T-helper 22 cell (primary cell): Measurements from ENCODE around the gene SH3BP5.

Experiments
- DNase-seq: peaks from one replicate; pipeline ENCODE4 v3.0.0-alpha.2; 2020; ENCODE audit warnings: low read depth

Gene SH3BP5

DNA sequence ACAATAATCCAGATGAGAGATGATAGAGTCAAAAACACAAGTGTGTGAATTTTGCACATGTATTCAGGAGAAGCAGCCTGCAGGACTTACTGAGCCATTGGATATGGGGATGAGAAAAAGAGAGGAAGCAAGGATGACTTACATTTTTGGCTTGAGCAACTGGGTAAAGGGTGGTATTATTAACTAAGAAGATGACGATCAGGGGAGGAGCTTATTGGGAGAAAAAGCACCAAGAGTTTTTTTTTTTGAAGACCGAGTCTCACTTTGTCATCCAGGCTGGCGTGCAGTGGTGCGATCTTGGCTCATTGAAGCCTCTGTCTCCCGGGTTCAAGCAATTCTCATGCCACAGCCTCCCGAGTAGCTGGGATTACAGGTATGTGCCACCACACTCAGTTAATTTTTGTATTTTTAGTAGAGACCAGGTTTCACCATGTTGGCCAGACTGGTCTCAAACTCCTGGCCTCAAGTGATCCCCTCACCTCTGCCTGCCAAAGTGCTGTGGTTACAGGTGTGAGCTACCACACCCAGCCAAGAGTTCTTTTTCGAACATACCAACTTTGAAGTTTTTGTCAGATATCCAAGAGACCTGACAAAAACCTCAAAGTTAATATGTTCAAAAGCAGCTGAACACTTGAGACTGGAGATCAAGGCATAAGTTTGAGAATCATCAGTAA, 14.8 kb upstream of the SH3BP5 start:
- DNase-seq = no peak

GRCh38 chr3:15346516-15346915, 14.1 kb upstream of the SH3BP5 start:
- DNase-seq = no peak

DNA sequence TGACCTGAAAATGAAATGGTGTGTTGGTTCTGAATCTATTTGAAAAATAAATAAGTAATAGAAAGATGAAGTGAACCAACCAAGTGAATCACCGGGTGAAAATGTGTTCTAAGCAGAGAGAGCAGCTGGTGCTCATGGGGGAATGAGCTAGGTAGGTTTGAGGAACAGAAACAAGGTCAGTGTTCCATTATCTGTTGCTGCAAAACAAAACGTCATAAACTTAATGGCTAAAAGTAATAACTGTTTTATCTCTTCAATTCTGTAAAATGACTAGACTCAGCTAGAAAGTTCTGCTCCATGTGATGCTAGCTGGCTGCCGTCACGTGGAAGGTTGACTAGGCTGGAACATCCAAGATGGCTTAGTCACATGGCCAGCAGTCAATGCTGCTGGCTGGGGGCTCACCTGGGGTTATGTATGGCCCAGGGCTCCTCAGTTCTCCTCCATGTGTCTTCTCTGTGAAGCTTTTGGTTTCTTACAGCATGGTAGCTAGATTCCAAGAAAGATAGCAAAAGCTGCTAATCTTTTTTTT, 13.3 kb upstream of the SH3BP5 start:
- DNase-seq = no peak

GRCh38 chr3:15345066-15345607, 12.8 kb upstream of the SH3BP5 start:
- DNase-seq = no peak

- DNase-seq = no peak
Measured at GRCh38 chr3:15342945-15343344, 10.6 kb upstream of the SH3BP5 start.

GRCh38 chr3:15342246-15342645, 9.9 kb upstream of the SH3BP5 start:
- DNase-seq = no peak

GRCh38 chr3:15341030-15341726, 8.8 kb upstream of the SH3BP5 start:
- DNase-seq = no peak

- no peak for DNase-seq
Measured at GRCh38 chr3:15339786-15340215, 7.4 kb upstream of the SH3BP5 start.

- no peak for DNase-seq
Measured at GRCh38 chr3:15339001-15339400, 6.6 kb upstream of the SH3BP5 start.

DNA sequence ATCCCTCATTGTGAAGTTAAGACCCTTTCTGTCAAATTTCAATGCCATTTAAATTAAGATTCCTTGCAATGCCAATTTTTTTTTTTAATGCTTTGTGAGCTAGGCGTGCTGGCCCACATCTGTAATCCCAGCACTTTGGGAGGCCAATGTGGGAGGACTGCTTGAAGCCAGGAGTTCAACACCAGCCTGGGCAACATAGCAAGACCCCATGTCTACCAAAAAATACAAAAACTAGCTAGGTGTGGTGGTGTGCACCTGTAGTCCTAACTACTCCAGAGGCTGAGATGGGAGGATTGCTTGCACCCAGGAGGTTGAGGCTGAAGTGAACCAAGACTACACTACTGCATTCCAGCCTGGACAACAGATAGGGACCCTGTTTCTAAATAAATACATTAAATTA, 5.6 kb upstream of the SH3BP5 start:
- no peak for DNase-seq

- no peak for DNase-seq
Measured at GRCh38 chr3:15336057-15336456, 3.7 kb upstream of the SH3BP5 start.

DNA sequence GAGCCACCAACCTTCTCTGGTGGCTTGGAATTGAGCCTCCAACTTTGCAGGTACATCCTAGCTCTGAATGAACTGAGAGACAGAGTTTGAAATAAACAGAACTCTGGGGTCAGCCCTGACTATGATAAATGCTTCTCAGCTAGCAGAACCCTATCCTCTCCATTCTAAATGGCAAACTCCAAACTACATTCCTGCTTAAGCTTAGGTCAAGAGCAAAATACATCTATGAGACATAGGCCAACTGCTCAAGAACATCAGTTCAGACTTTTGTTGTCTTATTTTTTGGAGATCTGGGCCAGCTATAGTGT, 1.5 kb upstream of the SH3BP5 start:
- DNase-seq = no peak

GRCh38 chr3:15333099-15333955, 941 bp upstream of the SH3BP5 start:
- DNase-seq = no peak

- no peak for DNase-seq
Measured at GRCh38 chr3:15331606-15332404, 581 bp downstream of the SH3BP5 start.

DNA sequence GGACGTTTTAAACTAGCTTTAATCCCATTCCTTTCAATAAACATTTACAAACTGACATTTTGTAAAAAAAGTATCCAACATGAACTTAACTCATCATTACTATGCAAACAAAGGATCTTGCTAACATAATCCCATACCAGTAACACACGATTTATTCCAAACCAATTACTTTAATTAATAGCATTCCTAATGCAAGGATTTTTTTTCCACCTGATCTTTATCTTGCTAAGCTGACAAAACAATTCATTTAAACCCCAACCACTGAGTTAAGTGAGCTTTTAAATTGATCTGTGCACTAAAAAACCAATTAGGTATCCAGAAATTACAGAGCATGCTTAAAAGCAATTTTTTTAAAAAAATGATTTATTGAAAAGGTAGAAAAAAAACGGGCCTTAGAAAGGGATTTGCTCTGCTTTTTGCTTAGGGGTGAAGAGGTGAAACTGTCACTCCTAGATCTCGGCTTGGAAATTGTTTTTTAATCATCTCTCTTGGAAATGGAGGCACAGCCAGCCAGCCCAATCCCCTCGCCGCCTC, 1.2 kb downstream of the SH3BP5 start:
- DNase-seq = no peak

DNA sequence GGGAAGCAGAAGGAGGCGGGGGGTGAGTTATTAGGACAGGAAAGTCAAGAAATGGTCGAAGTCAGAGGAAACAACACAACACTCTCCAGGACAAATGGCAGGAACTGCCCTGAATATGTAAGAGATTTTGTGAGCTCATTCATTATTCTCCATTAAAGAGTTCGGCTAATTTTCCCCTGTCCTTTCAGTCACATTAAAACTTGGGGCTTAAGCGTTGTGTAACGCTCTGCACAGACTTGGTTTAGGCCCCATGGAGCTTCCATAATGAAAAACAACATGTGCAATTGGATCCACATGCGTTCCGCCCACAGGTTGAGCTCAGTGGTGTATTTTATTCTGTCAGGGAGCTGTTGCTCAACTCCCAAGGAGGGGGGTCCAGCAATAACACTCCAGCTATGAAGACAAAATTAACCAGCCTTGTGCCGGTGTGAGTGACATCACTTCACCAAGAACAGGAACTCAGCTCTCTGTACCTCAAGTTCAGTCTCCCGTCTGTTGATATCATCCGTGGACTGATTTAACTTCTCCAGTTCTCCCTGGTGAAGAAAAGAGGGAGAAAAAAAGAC, 2.3 kb downstream of the SH3BP5 start:
- no peak for DNase-seq

DNA sequence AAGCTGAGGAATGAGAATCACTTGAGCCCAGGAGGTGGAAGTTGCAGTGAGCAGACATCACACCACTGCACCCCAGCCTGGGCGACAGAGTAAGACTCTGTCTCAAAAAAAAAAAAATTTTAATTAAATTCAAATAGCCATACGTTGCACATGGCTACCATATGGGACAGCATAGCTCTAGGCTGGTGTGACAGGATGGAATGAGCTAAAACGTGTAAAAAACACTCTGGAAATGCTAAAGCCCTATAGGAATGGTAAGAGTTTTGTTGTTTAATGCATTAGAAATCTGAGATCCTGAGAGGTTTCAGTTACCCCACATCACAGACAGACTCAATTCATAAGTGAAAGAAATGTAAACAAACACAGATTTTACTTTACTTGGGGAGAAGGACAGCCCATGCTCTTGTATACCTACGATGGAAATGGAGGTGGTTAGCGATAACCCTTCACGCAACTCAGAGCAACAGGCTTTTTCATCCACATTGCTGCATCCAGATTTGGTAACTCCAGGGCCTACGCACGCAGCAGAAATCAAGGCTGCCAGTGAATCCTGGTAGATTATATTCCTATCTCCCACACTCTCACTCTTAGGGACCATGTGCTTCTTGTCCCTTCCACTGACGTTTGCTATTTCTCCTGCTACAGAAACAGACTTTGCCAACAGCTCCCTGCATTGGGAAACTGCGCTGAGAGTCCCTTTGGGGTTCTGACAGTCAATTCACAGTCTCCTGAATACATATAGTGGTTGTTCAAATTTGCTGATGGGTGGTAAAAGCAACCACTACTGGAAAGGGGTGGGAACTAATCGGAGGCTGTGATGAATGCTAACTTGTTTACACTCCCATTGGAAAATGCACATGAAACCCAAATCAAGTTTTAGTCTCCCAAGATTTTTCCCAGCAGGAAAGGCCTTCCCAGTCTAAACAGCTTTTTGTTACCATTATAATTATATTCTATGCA, 3.1 kb downstream of the SH3BP5 start:
- DNase-seq = no peak

DNA sequence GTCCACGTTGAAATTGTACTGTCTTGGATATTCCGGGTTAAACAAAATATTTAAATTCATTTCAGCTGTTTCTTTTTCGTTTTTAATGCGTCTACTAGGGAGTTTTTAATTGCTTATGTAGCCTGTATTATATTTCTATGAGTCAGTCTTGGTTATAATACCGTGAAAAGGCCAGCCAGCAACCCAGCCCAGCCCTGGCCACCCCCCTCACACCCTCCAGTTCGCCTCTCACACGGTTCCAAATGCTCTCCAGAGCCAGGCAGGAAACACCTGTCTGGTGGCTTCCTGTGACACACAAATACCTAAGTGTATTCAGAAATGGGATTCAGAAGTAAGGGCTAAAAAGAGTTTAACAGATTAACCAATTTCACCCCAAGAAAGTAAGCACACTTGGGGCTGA, 4.4 kb downstream of the SH3BP5 start:
- DNase-seq = peak; percentile 29

DNA sequence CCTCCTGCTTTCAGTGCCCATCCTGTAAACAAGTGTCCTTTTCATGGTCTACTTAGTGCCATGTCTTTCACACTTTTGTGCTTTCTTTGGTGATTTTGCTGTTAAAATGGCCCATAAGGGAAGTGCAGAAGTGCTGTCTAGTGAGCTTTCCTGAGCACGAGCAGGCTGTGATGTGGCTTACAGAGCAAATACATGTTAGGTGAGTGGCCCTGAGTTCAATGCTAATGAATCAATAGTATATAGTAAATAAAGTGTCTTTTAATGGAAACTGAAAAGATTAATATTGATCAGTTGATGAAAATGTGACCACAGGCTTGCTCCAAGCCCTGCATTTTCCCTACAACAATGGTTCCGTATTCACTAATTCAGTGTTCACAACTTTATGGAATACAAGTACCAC, 5.7 kb downstream of the SH3BP5 start:
- no peak for DNase-seq

DNA sequence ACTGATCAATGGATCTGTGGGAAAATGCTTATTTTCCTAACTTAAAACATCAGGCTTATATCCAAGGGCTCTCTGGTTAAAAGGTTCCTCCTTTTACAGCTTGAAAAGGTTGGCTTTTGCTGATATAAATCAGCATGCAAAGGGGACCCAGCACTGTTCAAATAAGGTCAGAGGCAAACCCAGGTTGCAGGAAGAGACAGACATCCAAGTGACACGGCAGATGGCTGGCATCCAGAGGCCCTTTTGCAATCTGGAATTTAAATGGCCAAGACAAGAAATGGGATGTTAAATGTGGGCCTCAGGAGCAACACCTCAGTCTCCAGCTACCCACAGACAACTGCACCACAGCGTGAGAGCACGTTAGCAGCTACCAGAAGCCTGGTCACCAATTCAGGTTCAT, 6.3 kb downstream of the SH3BP5 start:
- DNase-seq = no peak
